NCI-H446 (cell line): ENCODE measurements around the gene UTS2.

ENCODE experiments used
- DNase-seq, 2 experiments: peaks; one replicate each; lab custom pipeline; 2025; lab: John Stamatoyannopoulos, UW

The UTS2 gene

DNA sequence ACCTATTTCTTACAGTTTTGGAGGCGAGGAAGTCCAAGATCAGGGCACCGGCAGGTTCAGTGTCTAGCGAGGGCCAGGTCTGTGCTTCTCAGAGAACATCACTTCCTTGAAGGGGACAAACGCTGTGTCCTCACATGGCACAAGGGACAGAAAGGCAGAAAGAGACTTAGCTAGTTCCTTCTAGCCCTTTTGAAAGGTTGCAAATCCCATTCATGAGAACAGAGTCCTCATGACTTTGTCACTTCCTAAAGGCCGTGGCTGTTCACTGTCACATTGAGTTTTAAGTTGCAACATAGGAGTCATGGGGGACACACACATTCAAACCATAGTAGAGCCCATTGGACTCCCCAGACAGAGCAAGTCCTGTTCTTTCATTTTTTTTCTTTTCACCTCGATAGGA, 41.4 kb downstream of the UTS2 start:
- no peak for DNase-seq

DNA sequence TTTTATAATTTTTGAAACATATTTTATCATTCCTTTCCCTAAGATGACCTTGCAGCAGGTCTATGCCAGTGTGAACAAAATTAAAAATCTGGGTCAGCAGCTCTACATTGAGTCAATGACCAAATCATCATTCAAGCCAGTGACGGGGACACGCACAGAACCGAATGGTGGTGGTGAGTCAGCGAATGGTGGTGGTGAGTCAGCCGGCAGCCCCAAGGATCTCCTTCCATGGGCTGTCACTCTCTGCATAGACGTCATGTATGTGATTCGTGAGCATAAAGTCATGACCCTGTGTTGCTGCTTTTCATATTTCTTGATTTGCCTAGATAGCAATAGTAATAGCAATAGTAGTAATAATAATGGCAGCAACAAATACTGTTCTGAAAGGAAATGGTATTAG, 42.5 kb downstream of the UTS2 start:
- no peak for DNase-seq

DNA sequence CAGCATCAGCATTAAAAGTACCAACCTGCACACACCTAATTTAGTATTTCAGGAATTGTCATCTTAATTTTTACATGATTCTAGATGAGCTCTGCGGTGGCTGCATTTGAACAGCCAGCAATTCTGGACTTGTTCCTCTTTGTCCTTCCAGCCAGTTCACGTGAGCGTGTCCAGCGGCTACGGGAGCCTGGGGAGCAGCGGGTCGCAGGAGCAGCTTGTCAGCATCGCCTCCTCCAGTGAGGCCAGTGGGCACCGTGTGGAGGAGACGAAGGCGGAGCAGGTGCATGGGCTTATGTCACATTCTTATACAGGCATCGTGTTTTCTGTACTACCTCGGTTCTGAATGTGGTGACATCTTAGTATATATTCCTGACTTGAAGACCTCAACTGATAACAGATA, 43.1 kb downstream of the UTS2 start:
- no peak for DNase-seq

DNA sequence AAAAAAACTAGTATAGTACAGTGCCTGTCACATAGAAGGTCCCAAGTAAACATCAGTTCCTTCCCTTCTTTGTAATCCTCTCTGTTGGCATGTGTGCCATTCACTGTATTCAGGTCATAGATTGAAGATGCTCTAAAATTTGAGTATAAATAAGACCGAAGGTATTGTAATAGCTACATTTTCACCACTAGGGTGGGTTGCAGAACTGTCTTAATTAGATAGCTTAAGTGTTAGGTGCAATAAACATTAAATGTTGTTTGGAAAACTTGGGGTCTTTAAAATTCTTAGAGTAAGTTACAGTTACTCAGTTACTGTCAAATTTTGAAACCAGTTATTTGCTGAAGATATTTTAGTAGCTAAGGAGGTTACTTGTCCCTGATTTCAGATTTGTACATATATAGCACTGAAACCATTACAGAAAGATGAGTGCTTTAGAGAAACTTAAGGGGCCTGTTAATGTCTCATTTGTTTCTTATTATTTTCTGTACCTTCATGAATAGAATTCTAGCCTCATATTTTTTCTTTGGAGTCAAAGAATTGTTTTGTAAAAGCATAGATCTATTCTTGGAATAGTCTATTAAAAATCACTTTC, 44.5 kb downstream of the UTS2 start:
- DNase-seq = peak in 1 of 2 experiments; percentile 35

DNA sequence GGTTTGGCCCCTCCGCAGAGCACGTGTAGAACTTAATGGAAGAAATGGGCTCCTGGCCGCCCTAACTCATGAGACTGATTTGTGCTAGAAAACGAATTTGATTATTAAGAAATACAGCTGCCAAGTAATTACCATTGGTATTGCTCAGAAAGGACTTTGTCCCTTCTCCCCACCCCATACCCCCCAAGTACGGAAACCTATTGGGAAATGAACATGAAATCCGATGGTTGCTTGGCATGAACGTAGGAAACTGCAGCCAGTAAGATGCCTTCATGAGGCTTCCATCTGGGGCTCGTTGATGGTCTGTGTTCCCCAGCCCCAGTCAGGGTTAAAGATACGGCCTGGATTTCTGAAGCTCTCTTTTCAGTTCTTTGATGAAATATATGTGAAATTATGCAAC, 47.4 kb downstream of the UTS2 start:
- DNase-seq = no peak
